22Rv1 (cell line): ENCODE measurements around the gene EXOC4.

ENCODE experiments used
- ZFX ChIP-seq: fragments of 450-650 bp; IDR thresholded peaks from 2 replicates; pipeline ENCODE4 v1.6.1; 2017; ENCODE audit warnings: antibody characterized with exemption, borderline replicate concordance
- TF ChIP-seq, protein P1 (sequence below): fragments of 450-650 bp; IDR thresholded peaks from 2 replicates; pipeline ENCODE4 v1.5.1; 2017; ENCODE audit warnings: mild to moderate bottlenecking

DNA sequence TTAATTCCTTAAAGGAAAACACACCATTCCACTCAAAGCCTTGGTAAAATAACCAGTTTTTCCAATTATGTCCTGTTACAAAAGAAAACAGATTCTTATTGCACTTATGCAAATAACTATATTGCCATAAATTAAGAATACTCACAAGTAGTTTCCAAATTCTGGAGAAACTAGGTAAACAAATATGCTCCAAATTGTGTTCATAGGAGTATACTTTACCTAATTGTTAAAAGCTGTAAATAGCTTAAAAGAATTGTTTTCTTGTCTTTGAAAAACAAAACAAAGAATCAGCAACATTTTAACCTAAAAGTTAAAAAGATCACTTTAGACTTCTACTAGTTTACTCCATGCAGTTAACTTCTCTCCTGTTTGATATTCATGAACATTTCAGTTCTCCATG is 835.3 kb downstream of the EXOC4 start:
- TF ChIP-seq, protein P1, sequence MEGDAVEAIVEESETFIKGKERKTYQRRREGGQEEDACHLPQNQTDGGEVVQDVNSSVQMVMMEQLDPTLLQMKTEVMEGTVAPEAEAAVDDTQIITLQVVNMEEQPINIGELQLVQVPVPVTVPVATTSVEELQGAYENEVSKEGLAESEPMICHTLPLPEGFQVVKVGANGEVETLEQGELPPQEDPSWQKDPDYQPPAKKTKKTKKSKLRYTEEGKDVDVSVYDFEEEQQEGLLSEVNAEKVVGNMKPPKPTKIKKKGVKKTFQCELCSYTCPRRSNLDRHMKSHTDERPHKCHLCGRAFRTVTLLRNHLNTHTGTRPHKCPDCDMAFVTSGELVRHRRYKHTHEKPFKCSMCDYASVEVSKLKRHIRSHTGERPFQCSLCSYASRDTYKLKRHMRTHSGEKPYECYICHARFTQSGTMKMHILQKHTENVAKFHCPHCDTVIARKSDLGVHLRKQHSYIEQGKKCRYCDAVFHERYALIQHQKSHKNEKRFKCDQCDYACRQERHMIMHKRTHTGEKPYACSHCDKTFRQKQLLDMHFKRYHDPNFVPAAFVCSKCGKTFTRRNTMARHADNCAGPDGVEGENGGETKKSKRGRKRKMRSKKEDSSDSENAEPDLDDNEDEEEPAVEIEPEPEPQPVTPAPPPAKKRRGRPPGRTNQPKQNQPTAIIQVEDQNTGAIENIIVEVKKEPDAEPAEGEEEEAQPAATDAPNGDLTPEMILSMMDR = no peak
- TF ChIP-seq ZFX = no peak
